Measurements from ENCODE around the gene IGSF11.
"Not testable (repeated sequence)": the region's sequence is repeated elsewhere in the genome, so short reads cannot be mapped to it uniquely, and the experiment has no call there.

The IGSF11 gene

DNA sequence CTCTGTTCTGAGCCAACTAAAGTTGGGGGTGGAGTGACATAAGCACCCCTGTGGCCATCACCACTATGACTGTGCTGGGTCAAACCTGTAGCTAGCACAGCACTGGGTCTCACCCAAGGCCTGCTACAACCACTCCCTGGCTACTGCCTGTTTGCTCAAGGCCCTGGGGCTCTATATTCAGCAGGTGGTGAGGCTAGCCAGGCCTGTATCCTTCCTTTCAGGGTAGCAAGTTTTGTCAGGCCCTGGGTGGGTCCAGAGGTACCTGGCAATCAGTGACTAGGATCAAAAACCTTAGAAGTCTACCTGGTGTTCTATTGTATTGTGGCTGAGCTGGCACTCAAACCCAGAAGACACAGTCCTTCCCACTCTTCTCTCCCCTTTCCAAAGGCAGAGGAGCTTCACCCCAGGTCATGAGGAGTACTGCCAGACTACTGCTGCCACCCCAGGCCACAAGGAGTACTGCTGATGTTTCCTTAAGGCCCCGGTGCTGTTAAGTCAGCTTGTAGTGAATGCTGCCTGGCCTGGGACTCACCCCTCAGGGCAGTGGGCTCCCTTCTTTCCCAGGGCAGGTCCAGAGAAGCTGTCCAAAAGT, 170.8 kb downstream of the IGSF11 start:
- peak; percentile 17 to 20 for DNase-seq

DNA sequence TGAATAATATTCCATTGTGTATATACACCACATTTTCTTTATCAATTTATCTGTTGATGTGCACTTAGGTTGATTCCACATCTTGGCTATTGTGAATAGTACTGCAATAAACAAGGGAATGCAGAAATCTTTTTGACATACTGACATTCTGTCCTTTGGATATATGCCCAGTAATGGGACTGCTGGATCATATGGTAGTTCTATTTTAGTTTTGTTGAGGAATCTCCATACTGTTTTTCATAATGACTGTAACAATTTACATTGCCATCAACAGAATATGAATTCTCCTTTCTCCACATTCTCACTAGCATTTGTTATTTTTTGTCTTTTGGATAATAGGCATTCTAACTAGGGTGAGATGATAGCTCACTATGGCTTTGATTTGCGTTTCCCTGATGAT, 174.7 kb downstream of the IGSF11 start:
- DNase-seq, result no peak

DNA sequence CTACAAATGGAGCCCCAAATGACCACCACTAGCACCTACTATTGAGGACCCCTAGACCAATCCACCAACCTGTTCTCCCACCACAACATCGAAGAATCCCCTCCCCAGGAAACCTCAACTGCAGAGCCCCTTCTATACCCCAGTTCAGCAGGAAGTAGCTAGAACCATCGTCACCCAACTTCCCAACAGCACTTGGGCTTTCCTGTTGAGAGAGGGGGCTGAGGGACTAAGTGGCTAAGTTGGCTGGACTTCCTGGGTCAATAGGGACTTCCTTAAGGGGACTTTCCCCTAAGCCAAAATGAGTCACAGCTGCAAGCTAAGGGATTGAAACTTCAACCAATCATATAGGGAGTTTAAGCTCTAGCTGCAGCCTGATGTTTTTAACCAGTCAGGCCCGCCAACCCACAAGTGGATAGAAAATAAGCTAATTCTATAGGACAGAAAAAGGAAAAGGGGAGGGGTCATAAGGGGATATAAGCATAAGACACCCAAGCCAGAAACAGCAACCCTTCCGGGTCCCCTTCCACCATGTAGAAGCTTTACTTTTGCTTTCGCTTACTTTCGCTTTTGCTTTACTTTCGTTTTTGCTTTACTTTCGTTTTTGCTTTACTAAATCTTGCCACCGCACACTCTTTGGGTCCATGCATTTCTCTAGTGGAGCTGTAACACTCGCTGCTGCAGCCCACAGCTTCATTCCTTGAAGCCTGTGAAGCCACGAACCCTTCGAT, 183.0 kb downstream of the IGSF11 start:
- DNase-seq, result not testable (repeated sequence)

DNA sequence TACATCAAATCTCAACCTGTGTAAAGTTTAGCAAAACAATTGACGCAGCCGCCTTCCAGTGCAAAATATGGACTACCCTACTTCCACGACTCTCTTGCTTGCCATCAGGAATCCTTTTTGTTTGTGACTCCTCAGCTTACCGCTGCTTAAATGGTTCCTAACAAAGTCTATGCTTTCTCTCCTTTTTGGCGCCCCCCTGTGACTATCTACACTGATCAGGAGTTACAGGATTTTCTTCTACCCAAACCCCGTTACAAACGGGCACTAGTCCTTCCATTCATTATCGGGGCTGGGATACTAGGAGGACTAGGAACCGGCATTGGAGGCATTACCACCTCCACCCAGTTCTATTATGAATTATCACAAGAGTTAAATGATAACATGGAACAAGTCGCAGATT, 184.0 kb downstream of the IGSF11 start:
- no peak for DNase-seq

Data from Kasumi-1 (cell line).